Mucosa of descending colon (tissue), 3 donors: ENCODE results near the gene ZBTB43. TPM values are rescaled to one million over a fixed set of nuclear protein-coding genes. Genes with fewer than 3 reads are reported as not detected.
A peak's percentile ranks its signal among the peaks of the same experiment; 100 is the strongest.
"Not testable (repeated sequence)": the region's sequence is repeated elsewhere in the genome, so short reads cannot be mapped to it uniquely, and the experiment has no call there.

Source experiments
- ATAC-seq: fragments of 200-7000 bp; cut with Tn5 transposase; one replicate; pipeline ENCODE4 v1.9.1; 2020; ENCODE audit warnings: mild to moderate bottlenecking, moderate library complexity
- DNase-seq, 3 donors: peaks; one replicate each; pipeline ENCODE4 v3.0.0-alpha.2; 2020
- H3K36me3 ChIP-seq: fragments of 200-600 bp; one replicate; pipeline ENCODE4 v1.8.0; 2021; ENCODE audit warnings: low read depth, mild to moderate bottlenecking
- H3K4me1 ChIP-seq: fragments of 200-600 bp; one replicate; pipeline ENCODE4 v1.8.0; 2021; ENCODE audit warnings: low read depth, mild to moderate bottlenecking
- H3K4me3 ChIP-seq: fragments of 200-600 bp; one replicate; pipeline ENCODE4 v1.8.0; 2021; ENCODE audit warnings: mild to moderate bottlenecking
- H3K9me3 ChIP-seq: fragments of 200-600 bp; one replicate; pipeline ENCODE4 v1.8.0; 2021; ENCODE audit warnings: mild to moderate bottlenecking
- CTCF ChIP-seq: fragments of 200-600 bp; IDR thresholded peaks from one replicate; pipeline ENCODE4 v1.8.0; 2022; ENCODE audit warnings: antibody characterized with exemption, mild to moderate bottlenecking
- intact Hi-C, 2 donors: fragments of 100-400 bp; cut with DNase I in 1 of 2; cut with micrococcal nuclease in 1 of 2; formaldehyde crosslinking; loops; one replicate each; pipeline versions ENCODE4 v1.11.0 to v1.11.1; 2022; cut with DNase I, micrococcal nuclease
- total RNA-seq, 3 donors: library from RNA; stranded (reverse); fragmentation: NEBNext Ultra II Directional in 2 of 3; extraction: Animal tissue kit (Norgen Biotek cat#: 25700) in 2 of 3; gene quantifications; one replicate each; pipeline versions ENCODE4 v1.2.1 to v1.2.4, GENCODE V29; 2021 to 2023
- donor health status: DM: no; HTN: no; CAD: no; lungs with moderate emphysema.
- donor health status: DM: no; HTN: no; CAD: no.
- donor health status: DM: no; HTN: yes; CAD: no.

The ZBTB43 gene
- total RNA-seq, 3 donors from 2014 or later: 18.8 to 24.0 (median 21.7) TPM

GRCh38 chr9:126822873-126823272 lies 18.0 kb downstream of the ZBTB43 start:
- peak; percentile 92 for ATAC-seq
- H3K36me3 ChIP-seq: no peaks in the 10 kb centered on the region
- no peak for DNase-seq

GRCh38 chr9:126824052-126824451 lies 19.2 kb downstream of the ZBTB43 start:
- H3K4me3 ChIP-seq, H3K36me3 ChIP-seq, DNase-seq, intact Hi-C loops: not testable (repeated sequence)
- Histone ChIP-seq H3K4me1 (peaks cover 15% of the 10 kb centered on the region), H3K9me3 (peaks cover 14% of the 10 kb centered on the region)
- peak; percentile 42 for ATAC-seq

More at GRCh38 chr9:126822873-126823272, 18.0 kb downstream of the ZBTB43 start:
- intact Hi-C loops: no loop called here
- Histone ChIP-seq H3K4me1 (peaks cover 15% of the 10 kb centered on the region), H3K4me3 (no peak overlapping the region), H3K9me3 (peaks cover 25% of the 10 kb centered on the region)
- TF ChIP-seq CTCF: no peak

- intact Hi-C loops: no loop called here
- DNase-seq (no peak), ATAC-seq (no peak)
- Histone ChIP-seq H3K4me1 (peaks cover 15% of the 10 kb centered on the region), H3K36me3 (no peaks in the 10 kb centered on the region), H3K4me3 (no peak overlapping the region), H3K9me3 (no peaks in the 10 kb centered on the region)
- TF ChIP-seq CTCF: no peak
Measured at GRCh38 chr9:126827227-126827626, 22.4 kb downstream of the ZBTB43 start.

GRCh38 chr9:126829035-126829434 lies 24.2 kb downstream of the ZBTB43 start:
- no peaks in the 10 kb centered on the region for H3K9me3 ChIP-seq
- no peak overlapping the region for H3K4me3 ChIP-seq
- ATAC-seq: no peak
- TF ChIP-seq CTCF: no peak
- peaks cover under 1% of the 10 kb centered on the region for H3K4me1 ChIP-seq
- intact Hi-C loops: no loop called here
- no peak for DNase-seq
- H3K36me3 ChIP-seq: no peaks in the 10 kb centered on the region

- Histone ChIP-seq H3K4me3 (no peak overlapping the region), H3K4me1 (no peaks in the 10 kb centered on the region), H3K9me3 (no peaks in the 10 kb centered on the region), H3K36me3 (no peaks in the 10 kb centered on the region)
- ATAC-seq (no peak), DNase-seq (no peak)
- no peak for TF ChIP-seq CTCF
- intact Hi-C loops: no loop called here
Measured at GRCh38 chr9:126830827-126831226, 26.0 kb downstream of the ZBTB43 start.

GRCh38 chr9:126832440-126832839 lies 27.6 kb downstream of the ZBTB43 start:
- TF ChIP-seq CTCF: no peak
- no peaks in the 10 kb centered on the region for H3K36me3 ChIP-seq
- no peak overlapping the region for H3K4me3 ChIP-seq
- no peaks in the 10 kb centered on the region for H3K4me1 ChIP-seq
- H3K9me3 ChIP-seq: no peaks in the 10 kb centered on the region
- DNase-seq (no peak), ATAC-seq (no peak)
- intact Hi-C loops: no loop called here
